Amniotic epithelial cell (primary cell): ENCODE measurements around the gene C2orf92.

Experiments used
- DNase-seq: peaks from one replicate; pipeline ENCODE4 v3.0.0-alpha.2; 2010; ENCODE audit warnings: low read depth

C2orf92 gene

GRCh38 chr2:97730245-97730644, 60.7 kb downstream of the C2orf92 start:
- DNase-seq, result peak; percentile 20

GRCh38 chr2:97731274-97732020, 61.9 kb downstream of the C2orf92 start:
- no peak for DNase-seq

- DNase-seq, result no peak
Observed at GRCh38 chr2:97732436-97733340, 63.2 kb downstream of the C2orf92 start.

GRCh38 chr2:97733341-97734035, 64.0 kb downstream of the C2orf92 start:
- no peak for DNase-seq

GRCh38 chr2:97734061-97735051, 64.8 kb downstream of the C2orf92 start:
- DNase-seq, result no peak

- no peak for DNase-seq
Observed at GRCh38 chr2:97735161-97735561, 65.6 kb downstream of the C2orf92 start.

- no peak for DNase-seq
Observed at GRCh38 chr2:97736185-97736584, 66.7 kb downstream of the C2orf92 start.

GRCh38 chr2:97736608-97737330, 67.3 kb downstream of the C2orf92 start:
- DNase-seq, result no peak

GRCh38 chr2:97737421-97738178, 68.1 kb downstream of the C2orf92 start:
- DNase-seq, result no peak

GRCh38 chr2:97738179-97739019, 68.9 kb downstream of the C2orf92 start:
- DNase-seq, result no peak

GRCh38 chr2:97739020-97739892, 69.7 kb downstream of the C2orf92 start:
- no peak for DNase-seq

GRCh38 chr2:97739893-97740245, 70.4 kb downstream of the C2orf92 start:
- no peak for DNase-seq

- peak; percentile 42 for DNase-seq
Observed at GRCh38 chr2:97740590-97741182, 71.2 kb downstream of the C2orf92 start.

GRCh38 chr2:97741251-97741650, 71.7 kb downstream of the C2orf92 start:
- DNase-seq, result no peak

- DNase-seq, result no peak
Observed at GRCh38 chr2:97741686-97742085, 72.2 kb downstream of the C2orf92 start.

- DNase-seq, result no peak
Observed at GRCh38 chr2:97742381-97742847, 72.9 kb downstream of the C2orf92 start.

GRCh38 chr2:97743913-97744312, 74.4 kb downstream of the C2orf92 start:
- no peak for DNase-seq
